IPS DF 6.9 (cell line): Measurements from ENCODE around the gene PGRMC1.
"Not testable (repeated sequence)": the region's sequence is repeated elsewhere in the genome, so short reads cannot be mapped to it uniquely, and the experiment has no call there.

Experiments
- DNase-seq: peaks from one replicate; pipeline ENCODE4 v3.0.0-alpha.2; 2013; ENCODE audit warnings: low read depth, low spot score
- H3K27ac ChIP-seq: one replicate; pipeline ENCODE4 v1.5.1; 2013; ENCODE audit warnings: low read length, control low read depth
- H3K27me3 ChIP-seq: 2 replicates; pipeline ENCODE4 v1.6.1; 2013; ENCODE audit warnings: mild to moderate bottlenecking, low read length; ENCODE audit not compliant: control insufficient read depth, insufficient read depth
- H3K36me3 ChIP-seq: 2 replicates; pipeline ENCODE4 v1.6.1; 2013; ENCODE audit warnings: low read length; ENCODE audit not compliant: control insufficient read depth, insufficient read depth
- H3K4me1 ChIP-seq: 2 replicates; pipeline ENCODE4 v1.6.1; 2013; ENCODE audit warnings: low read length; ENCODE audit not compliant: control insufficient read depth, insufficient read depth
- H3K4me3 ChIP-seq: 2 replicates; pipeline ENCODE4 v1.5.1; 2013; ENCODE audit warnings: mild to moderate bottlenecking, low read length
- H3K9me3 ChIP-seq: 2 replicates; pipeline ENCODE4 v1.6.1; 2013; ENCODE audit warnings: low read length, inconsistent platforms; ENCODE audit not compliant: control insufficient read depth, insufficient read depth
- WGBS: extraction: QIAGEN DNeasy Blood & Tissue Kit; methylation state at CpG from one replicate; pipeline ENCODE4 v1.1.7; 2013; ENCODE audit warnings: mixed read lengths, missing lambda C conversion rate; ENCODE audit not compliant: insufficient read length, insufficient coverage; 5-methylcytosine and 5-hydroxymethylcytosine counted together

PGRMC1 gene

DNA sequence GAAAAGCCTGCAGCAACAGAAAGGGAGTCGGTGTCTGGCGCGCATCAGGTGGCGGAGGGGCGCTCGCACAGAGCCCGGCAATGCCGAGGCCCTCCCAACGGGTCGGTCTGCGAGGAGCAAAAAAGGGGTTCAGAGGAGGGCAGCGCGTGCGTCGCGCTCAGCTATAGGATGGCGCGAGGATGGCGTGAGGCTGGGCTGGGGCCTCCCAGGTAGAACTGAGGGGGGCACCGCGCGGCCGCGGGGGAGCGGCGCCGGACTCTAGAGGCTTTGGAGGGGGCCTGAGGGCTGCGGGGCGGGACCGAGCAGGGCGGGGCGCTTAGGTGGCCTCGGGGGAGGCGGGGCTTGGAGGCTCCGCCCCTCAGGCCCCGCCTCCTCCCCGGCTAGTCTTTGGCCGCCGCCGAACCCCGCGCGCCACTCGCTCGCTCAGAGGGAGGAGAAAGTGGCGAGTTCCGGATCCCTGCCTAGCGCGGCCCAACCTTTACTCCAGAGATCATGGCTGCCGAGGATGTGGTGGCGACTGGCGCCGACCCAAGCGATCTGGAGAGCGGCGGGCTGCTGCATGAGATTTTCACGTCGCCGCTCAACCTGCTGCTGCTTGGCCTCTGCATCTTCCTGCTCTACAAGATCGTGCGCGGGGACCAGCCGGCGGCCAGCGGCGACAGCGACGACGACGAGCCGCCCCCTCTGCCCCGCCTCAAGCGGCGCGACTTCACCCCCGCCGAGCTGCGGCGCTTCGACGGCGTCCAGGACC is at the start of gene PGRMC1:
Gene PGRMC1 (plus strand): TSS at position 414 of the 751 bp plus-strand sequence. CDS start 79 bp downstream, at position 493.
- DNase-seq, result peak; percentile 33
- H3K27ac ChIP-seq, result no peak within 1 kb of the TSS
- no CpG with 5 or more reads among the region's 82 CpGs for WGBS
- no peaks in the 10 kb centered on the region for H3K27me3 ChIP-seq
- no peaks in the 10 kb centered on the region for H3K9me3 ChIP-seq
- no peaks in the 10 kb centered on the region for H3K36me3 ChIP-seq
- H3K4me3 ChIP-seq, result peak within 1 kb of the TSS; percentile 94
- H3K4me1 ChIP-seq, result no peaks in the 10 kb centered on the region

DNA sequence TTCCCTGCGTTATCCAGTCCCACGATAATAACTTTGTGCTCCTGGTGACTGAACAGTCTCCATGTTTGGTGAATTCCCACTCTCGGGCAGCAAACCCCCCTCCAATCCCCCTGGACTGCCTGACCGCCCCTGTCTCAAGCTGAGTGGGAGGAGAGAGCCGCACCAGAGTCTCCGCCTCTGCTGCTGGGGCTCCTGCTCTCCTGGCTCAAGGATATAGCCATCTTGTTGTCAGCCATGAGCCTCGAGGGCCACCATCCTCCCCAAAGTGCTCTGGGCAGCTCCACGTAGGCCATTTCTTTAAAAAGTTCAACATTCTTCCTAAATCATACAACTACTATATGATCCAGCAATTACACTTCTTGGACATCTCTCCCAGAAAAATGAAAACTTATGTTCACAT is 49.3 kb upstream of the PGRMC1 start:
- no peak overlapping the region for H3K4me3 ChIP-seq
- H3K9me3 ChIP-seq, result no peaks in the 10 kb centered on the region
- H3K27me3 ChIP-seq, result no peaks in the 10 kb centered on the region
- DNase-seq, result no peak
- no CpG with 5 or more reads among the region's 8 CpGs for WGBS
- H3K36me3 ChIP-seq, result no peaks in the 10 kb centered on the region
- H3K27ac ChIP-seq, result no peak overlapping the region
- H3K4me1 ChIP-seq, result no peaks in the 10 kb centered on the region

DNA sequence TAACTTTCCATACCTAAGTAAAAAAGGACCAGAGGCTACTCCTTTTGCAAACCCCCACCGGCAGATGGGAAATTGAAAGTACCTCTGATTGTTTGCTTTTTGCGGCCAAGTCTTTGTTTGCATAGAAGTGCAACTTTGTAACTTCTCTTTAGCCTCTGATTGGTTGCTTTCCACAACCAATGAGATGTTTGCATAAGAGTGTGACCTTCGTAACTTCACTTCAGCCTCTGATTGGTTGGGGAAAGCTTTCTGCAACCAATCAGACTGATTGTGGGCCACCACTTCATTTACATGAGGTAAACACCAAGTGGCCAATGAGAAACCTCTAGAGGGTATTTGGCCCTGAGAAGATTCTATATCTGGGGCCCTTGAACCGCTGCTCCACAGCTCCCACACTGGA is 48.8 kb upstream of the PGRMC1 start:
- Histone ChIP-seq H3K4me3 (no peak overlapping the region), H3K27me3 (no peaks in the 10 kb centered on the region), H3K27ac (no peak overlapping the region), H3K4me1 (no peaks in the 10 kb centered on the region), H3K9me3 (no peaks in the 10 kb centered on the region), H3K36me3 (no peaks in the 10 kb centered on the region)
- no CpG with 5 or more reads among the region's 4 CpGs for WGBS
- DNase-seq, result no peak

DNA sequence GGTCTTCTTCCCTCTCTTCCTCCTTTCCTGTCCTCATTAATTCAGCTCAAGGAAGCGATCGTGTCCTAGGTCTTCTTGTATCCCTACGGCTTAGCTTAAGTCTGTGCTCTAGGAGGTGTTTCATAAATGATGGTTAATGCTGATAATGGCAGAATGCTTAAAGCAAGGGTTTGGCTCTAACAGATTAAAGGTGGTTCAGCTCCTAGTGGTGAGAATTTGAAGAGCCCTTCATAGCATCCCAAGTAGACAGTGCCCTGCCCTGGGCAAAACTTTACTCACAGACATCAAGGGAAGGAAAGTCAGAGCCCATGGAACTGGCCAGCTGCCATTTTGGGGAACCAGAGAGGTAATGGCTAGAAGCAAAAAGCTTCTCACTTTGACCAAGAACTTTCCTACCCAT is 47.0 kb upstream of the PGRMC1 start:
- WGBS, result no CpG with 5 or more reads among the region's 3 CpGs
- H3K36me3 ChIP-seq, result no peaks in the 10 kb centered on the region
- no peak overlapping the region for H3K4me3 ChIP-seq
- no peak for DNase-seq
- no peaks in the 10 kb centered on the region for H3K9me3 ChIP-seq
- no peaks in the 10 kb centered on the region for H3K27me3 ChIP-seq
- H3K27ac ChIP-seq, result no peak overlapping the region
- H3K4me1 ChIP-seq, result no peaks in the 10 kb centered on the region

DNA sequence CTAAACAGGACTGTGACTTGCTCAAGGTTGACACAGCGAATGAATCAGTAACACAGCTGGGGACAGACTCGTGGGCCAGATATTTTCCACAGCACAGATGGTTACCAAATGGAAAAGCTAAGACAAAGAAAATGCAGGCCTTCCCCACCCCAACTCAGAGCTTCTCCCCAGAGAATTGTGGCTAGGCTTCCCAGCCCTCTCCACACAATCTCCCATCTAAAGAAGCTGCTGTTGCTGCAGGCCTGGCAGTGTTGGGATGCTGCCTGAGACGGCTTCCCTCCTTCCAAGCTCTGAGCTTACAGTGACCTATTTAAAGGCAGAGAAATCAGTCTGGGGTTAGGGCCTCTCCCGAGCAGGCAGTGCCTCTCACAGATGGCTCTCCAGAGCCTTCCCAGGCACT is 46.5 kb upstream of the PGRMC1 start:
- no peak for DNase-seq
- no peak overlapping the region for H3K27ac ChIP-seq
- no peaks in the 10 kb centered on the region for H3K27me3 ChIP-seq
- no CpG with 5 or more reads among the region's 4 CpGs for WGBS
- no peaks in the 10 kb centered on the region for H3K4me1 ChIP-seq
- H3K36me3 ChIP-seq, result no peaks in the 10 kb centered on the region
- H3K4me3 ChIP-seq, result no peak overlapping the region
- no peaks in the 10 kb centered on the region for H3K9me3 ChIP-seq

DNA sequence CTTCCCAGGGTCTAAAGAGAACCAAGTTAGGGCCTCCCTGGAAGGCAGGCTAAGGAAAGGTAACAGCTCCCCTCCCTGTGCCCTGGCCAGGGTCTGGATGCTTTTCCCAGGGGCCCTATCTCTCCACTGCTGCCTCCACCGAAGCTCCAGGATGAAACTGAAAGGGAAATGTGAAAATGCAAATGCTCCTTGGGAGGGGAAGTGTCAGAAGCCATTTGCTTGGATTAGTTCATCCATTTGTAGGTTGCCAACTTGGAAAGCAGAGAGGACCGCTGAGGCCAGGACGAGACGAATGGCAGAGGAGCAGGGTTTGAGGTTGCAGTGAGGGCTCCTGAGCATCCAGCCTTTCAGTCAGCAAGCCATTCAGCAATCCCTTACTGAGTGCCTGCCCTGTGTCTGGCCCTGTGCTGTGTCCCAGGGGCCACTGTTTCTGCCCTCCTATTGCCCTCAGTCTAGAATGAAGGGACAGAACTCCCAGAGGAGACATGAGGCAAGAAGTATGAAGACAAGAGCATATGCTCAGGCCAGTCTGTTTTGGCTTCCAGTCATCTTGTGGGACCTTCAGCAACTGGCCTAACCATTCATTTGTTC is 45.9 kb upstream of the PGRMC1 start:
- no peak overlapping the region for H3K27ac ChIP-seq
- WGBS, result no CpG with 5 or more reads among the region's 4 CpGs
- DNase-seq, result no peak

DNA sequence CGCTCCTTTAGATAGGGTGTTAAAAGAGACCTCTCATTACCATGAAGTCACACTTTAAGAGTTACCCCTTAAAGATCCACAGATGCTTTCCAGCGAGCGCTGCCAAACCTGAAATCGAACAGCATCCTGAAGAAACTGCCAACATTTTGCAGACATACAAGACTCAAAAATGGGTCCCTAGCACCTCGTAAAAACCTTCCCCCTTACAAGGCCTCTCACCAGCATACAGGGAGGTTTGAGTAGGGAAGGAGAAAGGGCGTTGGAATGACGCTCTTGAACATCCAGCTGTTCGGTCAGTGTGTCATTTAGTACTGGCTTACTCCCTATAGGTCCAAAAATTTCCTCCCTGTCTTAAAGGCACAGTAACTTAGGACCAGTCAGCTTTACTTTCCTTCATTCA is 45.3 kb upstream of the PGRMC1 start:
- DNase-seq, result no peak
- WGBS, result no CpG with 5 or more reads among the region's 8 CpGs
- H3K4me1 ChIP-seq, result no peaks in the 10 kb centered on the region

More for the DNA sequence above, 45.9 kb upstream of the PGRMC1 start:
- Histone ChIP-seq H3K4me1 (no peaks in the 10 kb centered on the region), H3K36me3 (no peaks in the 10 kb centered on the region), H3K4me3 (no peak overlapping the region), H3K9me3 (no peaks in the 10 kb centered on the region), H3K27me3 (no peaks in the 10 kb centered on the region)

DNA sequence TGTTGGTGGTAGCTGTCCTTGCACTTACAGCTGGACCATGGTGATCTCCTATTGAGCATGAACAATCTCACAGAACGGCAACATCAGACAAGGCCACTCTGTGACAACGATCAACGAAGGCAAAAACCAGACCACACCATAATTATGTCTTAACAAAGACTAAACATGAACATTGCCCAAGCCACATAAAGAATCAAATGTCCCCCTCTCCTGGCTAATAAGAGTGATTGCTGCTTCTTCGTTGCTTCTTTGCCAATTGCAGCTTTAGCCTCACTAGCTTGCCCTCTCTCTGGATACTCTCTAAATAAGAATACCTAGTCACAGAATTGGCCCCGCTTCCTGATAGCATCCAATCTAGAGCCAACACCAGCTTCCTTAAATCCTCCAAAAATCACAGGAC is 41.5 kb upstream of the PGRMC1 start:
- no peaks in the 10 kb centered on the region for H3K27me3 ChIP-seq
- no peak overlapping the region for H3K4me3 ChIP-seq
- no peaks in the 10 kb centered on the region for H3K9me3 ChIP-seq
- no peaks in the 10 kb centered on the region for H3K36me3 ChIP-seq
- DNase-seq, result no peak
- no peak overlapping the region for H3K27ac ChIP-seq
- no CpG with 5 or more reads among the region's 5 CpGs for WGBS
- H3K4me1 ChIP-seq, result no peaks in the 10 kb centered on the region

More for the DNA sequence above, 45.3 kb upstream of the PGRMC1 start:
- H3K9me3 ChIP-seq, result no peaks in the 10 kb centered on the region
- H3K27ac ChIP-seq, result no peak overlapping the region
- no peaks in the 10 kb centered on the region for H3K36me3 ChIP-seq
- H3K27me3 ChIP-seq, result no peaks in the 10 kb centered on the region
- H3K4me3 ChIP-seq, result no peak overlapping the region

DNA sequence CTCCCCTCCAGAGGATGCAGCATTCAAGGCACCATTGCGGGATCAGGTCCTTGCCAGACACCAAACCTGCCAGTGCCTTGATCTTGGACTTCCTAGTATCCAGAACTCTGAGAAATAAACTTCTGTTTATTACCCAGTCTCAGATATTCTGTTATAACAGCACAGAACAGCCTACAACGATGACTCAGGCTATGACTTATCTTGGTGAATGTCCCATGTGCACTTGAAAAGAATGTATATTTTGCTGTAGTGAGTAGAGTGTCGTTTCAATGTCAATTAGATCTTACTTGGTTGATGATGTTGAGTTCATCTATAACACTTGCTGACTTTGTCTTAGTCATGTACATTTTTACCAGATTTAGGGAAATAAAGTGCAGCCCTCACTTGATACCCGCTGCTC is 34.5 kb upstream of the PGRMC1 start:
- no peak for DNase-seq
- no peaks in the 10 kb centered on the region for H3K36me3 ChIP-seq
- no peaks in the 10 kb centered on the region for H3K4me1 ChIP-seq
- H3K27me3 ChIP-seq, result no peaks in the 10 kb centered on the region
- no peak overlapping the region for H3K4me3 ChIP-seq
- no peak overlapping the region for H3K27ac ChIP-seq
- WGBS, result no CpG with 5 or more reads among the region's 4 CpGs
- no peaks in the 10 kb centered on the region for H3K9me3 ChIP-seq

DNA sequence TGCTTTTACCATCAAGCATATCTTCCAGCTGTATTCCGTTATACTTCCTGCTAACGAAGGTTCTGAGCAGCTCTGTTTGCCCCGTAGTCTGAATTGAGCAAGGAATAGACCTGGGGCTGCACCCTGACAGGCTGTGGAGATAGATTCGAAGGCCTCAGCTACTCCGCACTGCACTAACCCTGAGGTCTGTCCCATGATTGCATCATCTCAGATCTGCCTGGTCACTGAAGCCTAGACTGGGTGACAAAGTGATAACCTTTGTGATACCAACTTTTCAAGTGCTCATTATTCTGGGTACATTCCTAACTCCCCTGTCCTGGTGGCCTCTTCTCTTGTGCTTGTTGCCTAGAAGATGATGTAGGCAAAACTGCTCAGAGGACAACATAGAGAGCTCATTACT is 29.9 kb upstream of the PGRMC1 start:
- Histone ChIP-seq H3K4me3 (no peak overlapping the region), H3K36me3 (no peaks in the 10 kb centered on the region), H3K9me3 (no peaks in the 10 kb centered on the region), H3K27ac (no peak overlapping the region), H3K27me3 (no peaks in the 10 kb centered on the region), H3K4me1 (no peaks in the 10 kb centered on the region)
- no peak for DNase-seq
- no CpG with 5 or more reads among the region's 5 CpGs for WGBS

DNA sequence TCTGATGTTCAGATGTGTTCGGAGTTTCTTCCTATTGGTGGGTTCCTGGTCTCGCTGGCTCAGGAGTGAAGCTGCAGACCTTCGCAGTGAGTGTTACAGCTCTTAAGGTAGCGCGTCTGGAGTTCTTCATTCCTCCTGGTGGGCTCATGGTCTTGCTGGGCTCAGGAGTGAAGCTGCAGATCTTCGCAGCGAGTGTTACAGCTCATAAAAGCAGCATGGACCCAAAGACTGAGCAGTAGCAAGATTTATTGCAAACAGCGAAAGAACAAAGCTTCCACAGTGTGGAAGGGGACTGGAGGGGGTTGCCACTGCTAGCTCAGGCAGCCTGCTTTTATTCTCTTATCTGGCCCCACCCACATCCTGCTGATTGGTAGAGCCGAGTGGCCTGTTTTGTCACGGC is 28.6 kb upstream of the PGRMC1 start:
- WGBS, result no CpG with 5 or more reads among the region's 10 CpGs
- H3K27ac ChIP-seq, H3K4me1 ChIP-seq, H3K27me3 ChIP-seq, H3K9me3 ChIP-seq, H3K4me3 ChIP-seq, H3K36me3 ChIP-seq, DNase-seq: not testable (repeated sequence)
